PFSK-1 (cell line): ENCODE results near the gene RETREG1.

Experiments
- POLR2AphosphoS5 ChIP-seq: IDR thresholded peaks from 2 replicates; pipeline ENCODE4 v1.6.1; 2012; ENCODE audit warnings: low read depth, mild to moderate bottlenecking, control low read depth, low read length, moderate library complexity
- SIN3A ChIP-seq: IDR thresholded peaks from 2 replicates; pipeline ENCODE4 v1.6.1; 2012; ENCODE audit warnings: mild to moderate bottlenecking, low read length, moderate library complexity, borderline replicate concordance; ENCODE audit not compliant: insufficient read depth
- TAF1 ChIP-seq: IDR thresholded peaks from 2 replicates; pipeline ENCODE4 v1.6.1; 2012; ENCODE audit warnings: low read length, control low read depth, borderline replicate concordance; ENCODE audit not compliant: insufficient read depth

DNA sequence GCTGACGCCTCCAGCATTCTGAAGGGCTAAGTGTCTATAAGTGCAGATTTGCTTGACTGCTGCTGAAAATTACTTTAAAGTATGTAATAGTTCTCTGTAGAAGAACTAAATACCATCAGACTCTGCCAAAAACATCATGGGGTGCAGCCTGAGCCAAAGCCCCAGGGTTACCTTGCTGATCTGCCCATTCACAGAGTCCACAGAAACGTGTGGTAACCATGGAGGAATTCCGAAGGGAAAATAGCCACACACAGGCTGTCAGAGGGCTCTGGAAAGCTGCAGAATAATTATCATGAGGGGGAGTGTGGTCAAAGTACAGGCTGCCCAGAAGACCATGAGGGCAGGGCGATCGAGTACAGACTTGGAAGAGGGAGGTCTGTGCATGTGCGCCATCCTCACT, 36.4 kb downstream of the RETREG1 start:
- TF ChIP-seq TAF1 = no peak
- TF ChIP-seq POLR2AphosphoS5 = no peak
- no peak for TF ChIP-seq SIN3A
